ENCODE data around the gene VPS51. TPM values are rescaled to one million over a fixed set of nuclear protein-coding genes. Genes with fewer than 3 reads are reported as not detected.
A peak's percentile ranks its signal among the peaks of the same experiment; 100 is the strongest.

Gene VPS51
- total and polyA plus RNA-seq, 4 donors = 69.6 to 164 (median 124) TPM

- DNase-seq (no peak), ATAC-seq (ENCODE audit: insufficient read depth, low FRiP score) (no peak)
- Histone ChIP-seq H3K9me3 (ENCODE audit: control insufficient read depth in 4 of 4, insufficient read depth in 3 of 4, low read length in 3 of 4) (no peaks in the 10 kb centered on the region), H3K9ac (ENCODE audit: insufficient read depth in 1 of 2, low read length in 2 of 2) (peak overlapping the region in 1 of 2 donors; percentile 19), H3K27ac (ENCODE audit: low read depth in 1 of 2, low read length in 1 of 2) (no peak overlapping the region), H3K4me3 (no peak overlapping the region), H3K36me3 (ENCODE audit: control insufficient read depth in 4 of 4, insufficient read depth in 4 of 4, low read length in 4 of 4) (no peaks in the 10 kb centered on the region), H3K27me3 (ENCODE audit: control insufficient read depth in 3 of 3, insufficient read depth in 3 of 3, low read length in 2 of 3) (no peaks in the 10 kb centered on the region), H3K4me1 (ENCODE audit: control insufficient read depth in 5 of 5, insufficient read depth in 5 of 5, low read length in 5 of 5) (no peaks in the 10 kb centered on the region)
- TF ChIP-seq CTCF (IDR thresholded peaks at IDR 0.05; ENCODE audit: control extremely low read depth, extremely low read depth) = no peak
- 84 to 86% methylated on average over 10 of the region's 10 CpGs for WGBS, 2 donors
Observed at GRCh38 chr11:65067446-65067845, 28.6 kb upstream of the VPS51 start.

GRCh38 chr11:65069217-65069616 is 26.8 kb upstream of the VPS51 start:
- Histone ChIP-seq H3K27me3 (ENCODE audit: control insufficient read depth in 3 of 3, insufficient read depth in 3 of 3, low read length in 2 of 3) (no peaks in the 10 kb centered on the region), H3K4me1 (ENCODE audit: control insufficient read depth in 5 of 5, insufficient read depth in 5 of 5, low read length in 5 of 5) (no peaks in the 10 kb centered on the region), H3K36me3 (ENCODE audit: control insufficient read depth in 4 of 4, insufficient read depth in 4 of 4, low read length in 4 of 4) (no peaks in the 10 kb centered on the region), H3K27ac (ENCODE audit: low read depth in 1 of 2, low read length in 1 of 2) (no peak overlapping the region), H3K9ac (ENCODE audit: insufficient read depth in 1 of 2, low read length in 2 of 2) (no peak overlapping the region), H3K9me3 (ENCODE audit: control insufficient read depth in 4 of 4, insufficient read depth in 3 of 4, low read length in 3 of 4) (no peaks in the 10 kb centered on the region), H3K4me3 (no peak overlapping the region)
- no peak for DNase-seq
- no peak for TF ChIP-seq CTCF (IDR thresholded peaks at IDR 0.05; ENCODE audit: control extremely low read depth, extremely low read depth)
- ATAC-seq (ENCODE audit: insufficient read depth, low FRiP score) = no peak
- 29 to 49% methylated on average over 9 of the region's 9 CpGs for WGBS, 2 donors

GRCh38 chr11:65071907-65072630 is 23.9 kb upstream of the VPS51 start:
- no peak for DNase-seq
- WGBS, 2 donors = 69 to 70% methylated on average over 4 of the region's 4 CpGs
- TF ChIP-seq CTCF (IDR thresholded peaks at IDR 0.05; ENCODE audit: control extremely low read depth, extremely low read depth) = no peak

GRCh38 chr11:65072631-65072966 is 23.4 kb upstream of the VPS51 start:
- no peaks in the 10 kb centered on the region for H3K4me1 ChIP-seq (ENCODE audit: control insufficient read depth in 5 of 5, insufficient read depth in 5 of 5, low read length in 5 of 5)
- no peak for TF ChIP-seq CTCF (IDR thresholded peaks at IDR 0.05; ENCODE audit: control extremely low read depth, extremely low read depth)
- H3K36me3 ChIP-seq (ENCODE audit: control insufficient read depth in 4 of 4, insufficient read depth in 4 of 4, low read length in 4 of 4) = peaks cover 0 to 2% (median 0%) of the 10 kb centered on the region in 4 donors
- H3K9ac ChIP-seq (ENCODE audit: insufficient read depth in 1 of 2, low read length in 2 of 2) = no peak overlapping the region
- H3K27ac ChIP-seq (ENCODE audit: low read depth in 1 of 2, low read length in 1 of 2) = no peak overlapping the region
- no peaks in the 10 kb centered on the region for H3K27me3 ChIP-seq (ENCODE audit: control insufficient read depth in 3 of 3, insufficient read depth in 3 of 3, low read length in 2 of 3)
- ATAC-seq (ENCODE audit: insufficient read depth, low FRiP score) = no peak
- no peaks in the 10 kb centered on the region for H3K9me3 ChIP-seq (ENCODE audit: control insufficient read depth in 4 of 4, insufficient read depth in 3 of 4, low read length in 3 of 4)
- no peak for DNase-seq
- 61 to 92% methylated on average over 1 of the region's 1 CpG for WGBS, 2 donors
- H3K4me3 ChIP-seq = no peak overlapping the region

More at GRCh38 chr11:65071907-65072630, 23.9 kb upstream of the VPS51 start:
- Histone ChIP-seq H3K27me3 (ENCODE audit: control insufficient read depth in 3 of 3, insufficient read depth in 3 of 3, low read length in 2 of 3) (no peaks in the 10 kb centered on the region), H3K4me3 (no peak overlapping the region), H3K27ac (ENCODE audit: low read depth in 1 of 2, low read length in 1 of 2) (no peak overlapping the region), H3K9me3 (ENCODE audit: control insufficient read depth in 4 of 4, insufficient read depth in 3 of 4, low read length in 3 of 4) (no peaks in the 10 kb centered on the region), H3K36me3 (ENCODE audit: control insufficient read depth in 4 of 4, insufficient read depth in 4 of 4, low read length in 4 of 4) (no peaks in the 10 kb centered on the region), H3K9ac (ENCODE audit: insufficient read depth in 1 of 2, low read length in 2 of 2) (no peak overlapping the region), H3K4me1 (ENCODE audit: control insufficient read depth in 5 of 5, insufficient read depth in 5 of 5, low read length in 5 of 5) (no peaks in the 10 kb centered on the region)
- ATAC-seq (ENCODE audit: insufficient read depth, low FRiP score) = no peak

Measured in lung (tissue), 12 donors.